ENCODE results near the gene TICRR. TPM values are rescaled to one million over a fixed set of nuclear protein-coding genes. Genes with fewer than 3 reads are reported as not detected.
A peak's percentile ranks its signal among the peaks of the same experiment; 100 is the strongest.
"Not testable (repeated sequence)": the region's sequence is repeated elsewhere in the genome, so short reads cannot be mapped to it uniquely, and the experiment has no call there.

The TICRR gene
- total RNA-seq, 1 experiment from 2014 or later, result 4.0 TPM

- H3K27me3 ChIP-seq, result peaks cover 3% of the 10 kb centered on the region; the same call in 1 of the 2 replicates
- no peak overlapping the region for H3K4me3 ChIP-seq
- H3K36me3 ChIP-seq, result no peaks in the 10 kb centered on the region
- no peak for DNase-seq
- no peaks in the 10 kb centered on the region for H3K9me3 ChIP-seq
These were observed 21.0 kb upstream of the TICRR start for GRCh38 chr15:89554247-89554646.

GRCh38 chr15:89555768-89556167, 19.5 kb upstream of the TICRR start:
- DNase-seq, result no peak
- no peak overlapping the region for H3K4me3 ChIP-seq
- H3K27me3 ChIP-seq, result peaks cover 12% of the 10 kb centered on the region
- H3K9me3 ChIP-seq, result no peaks in the 10 kb centered on the region
- H3K36me3 ChIP-seq, result no peaks in the 10 kb centered on the region

DNA sequence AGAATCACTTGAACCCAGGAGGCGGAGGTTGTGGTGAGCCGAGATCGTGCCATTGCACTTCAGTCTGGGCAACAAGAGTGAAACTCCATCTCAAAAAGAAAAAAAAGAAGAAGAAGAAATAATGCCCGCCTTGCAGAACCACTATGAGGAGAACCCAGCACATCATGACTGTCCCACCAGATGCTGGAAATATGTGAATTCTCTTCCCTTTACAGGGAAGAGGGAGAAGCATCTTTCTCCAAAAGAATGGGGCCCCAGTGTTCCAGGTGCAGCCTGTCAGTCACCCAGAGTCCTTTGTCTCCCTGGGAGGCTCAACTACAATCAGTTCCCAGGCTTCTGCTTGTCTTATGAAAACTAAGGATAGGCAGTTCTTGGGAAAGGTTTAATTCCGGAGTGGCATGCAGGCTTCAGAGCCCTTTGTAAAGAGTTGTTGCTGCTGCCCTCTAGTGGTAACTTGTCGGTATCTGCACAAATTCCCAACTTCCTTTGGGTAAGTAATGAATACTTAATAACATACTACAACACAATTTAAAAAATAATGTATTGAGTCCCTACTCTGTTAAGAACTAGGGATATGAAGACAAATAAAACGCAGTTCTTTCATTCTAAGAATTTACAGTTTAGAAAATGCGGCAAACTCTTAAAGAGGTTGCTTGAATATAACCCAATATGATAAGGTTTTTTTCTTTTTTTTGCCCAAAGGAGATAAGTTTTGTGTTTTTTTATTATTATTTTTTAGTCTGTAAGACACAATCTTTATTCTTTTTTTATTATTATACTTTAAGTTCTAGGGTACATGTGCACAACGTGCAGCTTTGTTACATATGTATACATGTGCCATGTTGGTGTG, 18.6 kb upstream of the TICRR start:
- DNase-seq, result peak; percentile 35
- no peak overlapping the region for H3K4me3 ChIP-seq
- H3K9me3 ChIP-seq, result no peaks in the 10 kb centered on the region
- peaks cover 19% of the 10 kb centered on the region for H3K27me3 ChIP-seq
- no peaks in the 10 kb centered on the region for H3K36me3 ChIP-seq

- H3K27me3 ChIP-seq, result peaks cover 25% of the 10 kb centered on the region
- no peak overlapping the region for H3K4me3 ChIP-seq
- no peak for DNase-seq
- no peaks in the 10 kb centered on the region for H3K36me3 ChIP-seq
- no peaks in the 10 kb centered on the region for H3K9me3 ChIP-seq
These were observed 15.5 kb upstream of the TICRR start for GRCh38 chr15:89559769-89560264.

DNA sequence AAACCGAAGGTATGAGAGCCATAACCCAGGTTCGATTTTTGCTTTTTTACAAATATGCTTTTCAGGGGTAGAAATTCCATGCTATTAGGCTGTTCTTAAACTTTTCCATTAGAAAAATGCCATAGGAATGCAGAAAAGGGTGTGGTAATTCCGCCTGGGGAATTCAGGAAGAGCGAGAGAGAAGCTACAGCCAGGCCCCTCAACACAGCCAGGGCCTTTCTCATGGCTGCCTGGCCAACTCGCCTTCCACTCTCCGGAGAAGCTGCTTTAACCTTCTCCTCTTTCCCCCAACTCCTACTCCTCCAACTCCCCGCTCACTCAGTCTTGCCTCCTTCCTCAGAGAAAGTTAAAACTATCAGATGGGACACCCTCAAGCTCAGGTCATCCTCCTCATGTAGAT, 9.1 kb upstream of the TICRR start:
- H3K9me3 ChIP-seq, result no peaks in the 10 kb centered on the region
- no peaks in the 10 kb centered on the region for H3K36me3 ChIP-seq
- H3K4me3 ChIP-seq, result no peak overlapping the region
- DNase-seq, result no peak
- peaks cover 12% of the 10 kb centered on the region for H3K27me3 ChIP-seq

DNA sequence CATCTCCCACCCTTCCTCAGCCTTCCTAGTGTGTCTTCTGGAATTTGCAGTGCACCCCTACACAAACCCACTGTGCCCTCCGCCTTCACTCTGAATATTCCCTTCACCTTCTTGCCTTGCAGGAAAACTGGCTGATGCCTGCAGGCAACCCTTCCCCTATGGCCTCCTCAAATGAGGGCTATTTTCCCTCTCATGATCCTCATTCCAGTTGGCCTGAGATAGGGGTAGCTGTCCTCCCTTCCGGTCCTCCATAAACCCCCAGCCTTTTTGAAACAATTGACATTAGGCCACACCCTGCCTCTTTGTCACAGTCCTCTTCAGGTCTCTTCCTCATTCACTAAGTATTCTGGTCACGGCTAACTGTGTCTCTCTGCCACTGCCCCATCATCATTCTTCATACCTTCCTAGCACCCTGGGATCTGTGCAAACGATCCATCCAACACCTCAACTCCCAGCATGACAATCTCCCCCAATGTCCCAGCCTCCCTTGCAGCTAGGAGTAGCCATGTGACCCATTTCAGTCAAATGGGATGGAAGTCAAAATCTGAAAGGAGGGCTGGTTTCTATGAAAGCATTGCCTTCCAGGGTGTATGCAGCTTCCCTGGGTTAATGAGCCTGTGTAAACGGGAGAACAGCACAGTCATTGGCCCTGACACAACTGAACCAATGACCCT, 8.5 kb upstream of the TICRR start:
- DNase-seq, result no peak
- Histone ChIP-seq H3K4me3 (no peak overlapping the region), H3K9me3 (no peaks in the 10 kb centered on the region)

GRCh38 chr15:89569090-89569745, 6.1 kb upstream of the TICRR start:
- Histone ChIP-seq H3K27me3 (no peaks in the 10 kb centered on the region; the same call in 1 of the 2 replicates), H3K36me3 (no peaks in the 10 kb centered on the region), H3K9me3 (no peaks in the 10 kb centered on the region), H3K4me3 (no peak overlapping the region)
- no peak for DNase-seq

More for the DNA sequence above, 8.5 kb upstream of the TICRR start:
- peaks cover 8% of the 10 kb centered on the region for H3K27me3 ChIP-seq
- H3K36me3 ChIP-seq, result no peaks in the 10 kb centered on the region

GRCh38 chr15:89575656-89576416, 567 bp downstream of the TICRR start:
- no peaks in the 10 kb centered on the region for H3K9me3 ChIP-seq
- peak; percentile 26 for DNase-seq
- peaks cover 42% of the 10 kb centered on the region for H3K36me3 ChIP-seq
- no peaks in the 10 kb centered on the region; the same call in 1 of the 2 replicates for H3K27me3 ChIP-seq
- H3K4me3 ChIP-seq, result peak overlapping the region; percentile 79

- no peak for DNase-seq
- peaks cover 47% of the 10 kb centered on the region for H3K36me3 ChIP-seq
- H3K9me3 ChIP-seq, result no peaks in the 10 kb centered on the region
- H3K27me3 ChIP-seq, result no peaks in the 10 kb centered on the region
- H3K4me3 ChIP-seq, result peak overlapping the region; percentile 79
These were observed 1.1 kb downstream of the TICRR start for GRCh38 chr15:89576417-89576773.

DNA sequence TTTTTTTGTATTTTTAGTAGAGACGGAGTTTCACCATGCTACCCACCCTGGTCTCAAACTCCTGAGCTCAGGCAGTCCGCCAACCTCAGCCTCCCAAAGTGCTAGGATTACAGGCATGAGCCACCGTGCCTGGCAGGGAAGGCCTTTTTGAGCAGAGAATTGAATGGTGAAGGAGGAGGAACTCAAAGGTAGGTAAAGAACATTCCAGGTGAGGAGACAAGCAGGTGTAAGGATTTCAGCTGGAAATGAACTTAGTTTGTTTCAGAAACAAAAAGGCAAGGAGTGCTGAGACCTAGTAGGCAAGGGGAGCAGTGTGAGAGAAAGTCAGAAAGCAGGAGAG, 2.5 kb downstream of the TICRR start:
- peak overlapping the region; percentile 79 for H3K4me3 ChIP-seq
- no peaks in the 10 kb centered on the region for H3K9me3 ChIP-seq
- no peak for DNase-seq
- no peaks in the 10 kb centered on the region for H3K27me3 ChIP-seq
- peaks cover 56% of the 10 kb centered on the region for H3K36me3 ChIP-seq

DNA sequence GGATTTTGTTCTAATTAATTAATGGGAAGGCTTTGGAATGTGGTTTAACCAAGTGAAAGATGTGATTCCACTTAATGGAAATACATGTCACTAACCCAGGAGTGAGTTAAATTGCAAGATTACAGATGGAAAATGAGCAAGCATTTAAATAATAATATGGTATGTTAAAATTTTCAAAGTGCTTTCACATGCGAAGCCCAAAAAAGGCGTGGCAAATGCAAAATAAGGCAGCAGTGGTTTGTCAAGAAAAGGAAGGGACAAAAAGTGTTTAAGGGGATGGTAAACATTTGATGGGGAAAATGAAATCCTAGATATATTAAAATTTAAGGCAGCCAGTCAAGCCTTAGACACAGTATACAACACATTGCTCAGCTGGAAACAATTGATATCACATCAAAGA, 2.9 kb downstream of the TICRR start:
- no peaks in the 10 kb centered on the region for H3K9me3 ChIP-seq
- H3K4me3 ChIP-seq, result peak overlapping the region; percentile 79
- no peak for DNase-seq
- H3K36me3 ChIP-seq, result peaks cover 60% of the 10 kb centered on the region
- no peaks in the 10 kb centered on the region for H3K27me3 ChIP-seq

GRCh38 chr15:89580747-89581146, 5.5 kb downstream of the TICRR start:
- not testable (repeated sequence) for H3K27me3 ChIP-seq, H3K9me3 ChIP-seq, H3K4me3 ChIP-seq, DNase-seq
- peaks cover 85% of the 10 kb centered on the region for H3K36me3 ChIP-seq

- DNase-seq, result no peak
- Histone ChIP-seq H3K27me3 (no peaks in the 10 kb centered on the region), H3K4me3 (no peak overlapping the region), H3K9me3 (no peaks in the 10 kb centered on the region), H3K36me3 (peaks cover 96% of the 10 kb centered on the region)
These were observed 11.4 kb downstream of the TICRR start for GRCh38 chr15:89586651-89587050.

GRCh38 chr15:89587955-89588354, 12.7 kb downstream of the TICRR start:
- Histone ChIP-seq H3K27me3 (no peaks in the 10 kb centered on the region), H3K36me3 (peaks cover 99% of the 10 kb centered on the region), H3K9me3 (no peaks in the 10 kb centered on the region), H3K4me3 (no peak overlapping the region)
- DNase-seq, result no peak

DNA sequence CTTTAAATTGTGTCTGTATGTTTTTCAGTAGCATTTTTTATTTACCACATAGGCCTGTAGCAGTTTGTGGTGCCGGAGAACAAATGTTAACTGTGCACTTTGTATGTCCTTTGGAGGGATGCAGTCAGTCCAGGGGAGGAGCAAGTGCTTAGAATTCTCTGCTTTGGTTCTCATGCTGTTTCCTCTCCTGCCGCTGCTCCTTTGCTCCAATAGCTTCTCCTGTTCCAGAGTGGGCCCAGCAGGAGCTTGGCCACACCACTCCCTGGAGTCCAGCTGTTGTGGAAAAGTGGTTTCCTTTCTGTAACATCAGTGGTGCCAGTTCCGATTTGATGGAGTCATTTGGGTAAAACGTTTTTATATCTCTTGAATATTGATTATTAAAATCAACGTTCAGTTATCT, 16.6 kb downstream of the TICRR start:
- H3K9me3 ChIP-seq, result no peaks in the 10 kb centered on the region
- H3K27me3 ChIP-seq, result no peaks in the 10 kb centered on the region
- peaks cover 97% of the 10 kb centered on the region for H3K36me3 ChIP-seq
- H3K4me3 ChIP-seq, result no peak overlapping the region
- no peak for DNase-seq

- H3K36me3 ChIP-seq, result peaks cover 92% of the 10 kb centered on the region
- H3K4me3 ChIP-seq, result no peak overlapping the region
- H3K27me3 ChIP-seq, result no peaks in the 10 kb centered on the region
- DNase-seq, result no peak
- no peaks in the 10 kb centered on the region for H3K9me3 ChIP-seq
These were observed 17.7 kb downstream of the TICRR start for GRCh38 chr15:89593018-89593417.

GRCh38 chr15:89599021-89599420, 23.8 kb downstream of the TICRR start:
- no peak for DNase-seq
- no peaks in the 10 kb centered on the region for H3K27me3 ChIP-seq
- peaks cover 89% of the 10 kb centered on the region for H3K36me3 ChIP-seq
- H3K9me3 ChIP-seq, result no peaks in the 10 kb centered on the region
- no peak overlapping the region for H3K4me3 ChIP-seq

Measured in MG63 (cell line).